ENCODE results near the gene LTB.

LTB gene

GRCh38 chr6:31626952-31627351 is 44.7 kb upstream of the LTB start:
- Histone ChIP-seq H3K27me3 (ENCODE audit: insufficient read depth, insufficient read length) (no peaks in the 10 kb centered on the region), H3K9me3 (ENCODE audit: insufficient read depth, low read length) (no peaks in the 10 kb centered on the region), H3K4me1 (ENCODE audit: insufficient read depth, insufficient read length) (peaks cover 6% of the 10 kb centered on the region), H3K4me3 (ENCODE audit: insufficient read length, low read depth) (no peak overlapping the region), H3K36me3 (ENCODE audit: insufficient read depth, insufficient read length, low read length) (peaks cover 98% of the 10 kb centered on the region), H3K9ac (ENCODE audit: insufficient read length, low read depth) (no peak overlapping the region)
- DNase-seq (ENCODE audit: low read depth, low spot score): no peak
- TF ChIP-seq SUZ12 (IDR thresholded peaks at IDR 0.05; ENCODE audit: extremely low read depth, insufficient read depth, insufficient read length) (no peak), YY1 (IDR thresholded peaks at IDR 0.05; ENCODE audit: insufficient read depth, insufficient read length) (no peak), ZNF274 (IDR thresholded peaks at IDR 0.05; ENCODE audit: low read depth, low read length) (no peak)

GRCh38 chr6:31624070-31624469 is 41.8 kb upstream of the LTB start:
- H3K36me3 ChIP-seq (ENCODE audit: insufficient read depth, insufficient read length, low read length): peaks cover 77% of the 10 kb centered on the region
- DNase-seq (ENCODE audit: low read depth, low spot score): no peak
- TF ChIP-seq ZNF274 (IDR thresholded peaks at IDR 0.05; ENCODE audit: low read depth, low read length) (no peak), YY1 (IDR thresholded peaks at IDR 0.05; ENCODE audit: insufficient read depth, insufficient read length) (no peak), SUZ12 (IDR thresholded peaks at IDR 0.05; ENCODE audit: extremely low read depth, insufficient read depth, insufficient read length) (no peak)
- H3K9ac ChIP-seq (ENCODE audit: insufficient read length, low read depth): no peak overlapping the region
- no peaks in the 10 kb centered on the region for H3K9me3 ChIP-seq (ENCODE audit: insufficient read depth, low read length)
- H3K4me3 ChIP-seq (ENCODE audit: insufficient read length, low read depth): no peak overlapping the region
- H3K27me3 ChIP-seq (ENCODE audit: insufficient read depth, insufficient read length): no peaks in the 10 kb centered on the region
- peaks cover 6% of the 10 kb centered on the region for H3K4me1 ChIP-seq (ENCODE audit: insufficient read depth, insufficient read length)

- H3K9ac ChIP-seq (ENCODE audit: insufficient read length, low read depth): no peak overlapping the region
- no peaks in the 10 kb centered on the region for H3K27me3 ChIP-seq (ENCODE audit: insufficient read depth, insufficient read length)
- TF ChIP-seq ZNF274 (IDR thresholded peaks at IDR 0.05; ENCODE audit: low read depth, low read length): no peak
- TF ChIP-seq SUZ12 (IDR thresholded peaks at IDR 0.05; ENCODE audit: extremely low read depth, insufficient read depth, insufficient read length): no peak
- TF ChIP-seq YY1 (IDR thresholded peaks at IDR 0.05; ENCODE audit: insufficient read depth, insufficient read length): no peak
- no peaks in the 10 kb centered on the region for H3K9me3 ChIP-seq (ENCODE audit: insufficient read depth, low read length)
- H3K4me3 ChIP-seq (ENCODE audit: insufficient read length, low read depth): peak overlapping the region; percentile 89
- H3K36me3 ChIP-seq (ENCODE audit: insufficient read depth, insufficient read length, low read length): peaks cover 63% of the 10 kb centered on the region
- no peak for DNase-seq (ENCODE audit: low read depth, low spot score)
- peaks cover 6% of the 10 kb centered on the region for H3K4me1 ChIP-seq (ENCODE audit: insufficient read depth, insufficient read length)
Observed at GRCh38 chr6:31622684-31623091, 40.5 kb upstream of the LTB start.

- Histone ChIP-seq H3K9me3 (ENCODE audit: insufficient read depth, low read length) (no peaks in the 10 kb centered on the region), H3K4me3 (ENCODE audit: insufficient read length, low read depth) (peak overlapping the region; percentile 89), H3K36me3 (ENCODE audit: insufficient read depth, insufficient read length, low read length) (peaks cover 56% of the 10 kb centered on the region), H3K4me1 (ENCODE audit: insufficient read depth, insufficient read length) (peaks cover 6% of the 10 kb centered on the region), H3K9ac (ENCODE audit: insufficient read length, low read depth) (peak overlapping the region; percentile 96), H3K27me3 (ENCODE audit: insufficient read depth, insufficient read length) (no peaks in the 10 kb centered on the region)
- DNase-seq (ENCODE audit: low read depth, low spot score): no peak
- TF ChIP-seq YY1 (IDR thresholded peaks at IDR 0.05; ENCODE audit: insufficient read depth, insufficient read length) (no peak), ZNF274 (IDR thresholded peaks at IDR 0.05; ENCODE audit: low read depth, low read length) (no peak), SUZ12 (IDR thresholded peaks at IDR 0.05; ENCODE audit: extremely low read depth, insufficient read depth, insufficient read length) (no peak)
Observed at GRCh38 chr6:31621991-31622390, 39.8 kb upstream of the LTB start.

GRCh38 chr6:31621320-31621939 is 39.2 kb upstream of the LTB start:
- DNase-seq (ENCODE audit: low read depth, low spot score): no peak
- peak overlapping the region; percentile 96 for H3K9ac ChIP-seq (ENCODE audit: insufficient read length, low read depth)
- H3K9me3 ChIP-seq (ENCODE audit: insufficient read depth, low read length): no peaks in the 10 kb centered on the region
- H3K4me3 ChIP-seq (ENCODE audit: insufficient read length, low read depth): peak overlapping the region; percentile 89
- no peaks in the 10 kb centered on the region for H3K27me3 ChIP-seq (ENCODE audit: insufficient read depth, insufficient read length)
- H3K4me1 ChIP-seq (ENCODE audit: insufficient read depth, insufficient read length): peaks cover 6% of the 10 kb centered on the region
- no peak for TF ChIP-seq ZNF274 (IDR thresholded peaks at IDR 0.05; ENCODE audit: low read depth, low read length)
- no peak for TF ChIP-seq SUZ12 (IDR thresholded peaks at IDR 0.05; ENCODE audit: extremely low read depth, insufficient read depth, insufficient read length)
- no peak for TF ChIP-seq YY1 (IDR thresholded peaks at IDR 0.05; ENCODE audit: insufficient read depth, insufficient read length)
- H3K36me3 ChIP-seq (ENCODE audit: insufficient read depth, insufficient read length, low read length): peaks cover 51% of the 10 kb centered on the region

GRCh38 chr6:31620586-31621319 is 38.5 kb upstream of the LTB start, which contains the start of gene PRRC2A:
TSS of gene PRRC2A (plus strand) at chr6:31620715. CDS start at chr6:31622790, 2,075 bp downstream.
- Histone ChIP-seq H3K9me3 (ENCODE audit: insufficient read depth, low read length) (no peaks in the 10 kb centered on the region), H3K4me1 (ENCODE audit: insufficient read depth, insufficient read length) (peaks cover 6% of the 10 kb centered on the region), H3K4me3 (ENCODE audit: insufficient read length, low read depth) (peak within 1 kb of the TSS; percentile 89), H3K36me3 (ENCODE audit: insufficient read depth, insufficient read length, low read length) (peaks cover 44% of the 10 kb centered on the region), H3K27me3 (ENCODE audit: insufficient read depth, insufficient read length) (no peaks in the 10 kb centered on the region), H3K9ac (ENCODE audit: insufficient read length, low read depth) (peak within 1 kb of the TSS; percentile 96)
- TF ChIP-seq YY1 (IDR thresholded peaks at IDR 0.05; ENCODE audit: insufficient read depth, insufficient read length): peak; percentile 73
- TF ChIP-seq SUZ12 (IDR thresholded peaks at IDR 0.05; ENCODE audit: extremely low read depth, insufficient read depth, insufficient read length): no peak
- peak; percentile 33 for DNase-seq (ENCODE audit: low read depth, low spot score)
